Right ventricle myocardium superior (tissue), 1 donor: Measurements from ENCODE around the gene NUP210. TPM values are rescaled to one million over a fixed set of nuclear protein-coding genes. Genes with fewer than 3 reads are reported as not detected.

Experiments
- ATAC-seq: fragments of 200-7000 bp; cut with Tn5 transposase; one replicate; pipeline ENCODE4 v1.9.1; 2020; ENCODE audit warnings: mild to moderate bottlenecking; ENCODE audit not compliant: poor library complexity
- DNase-seq: peaks from one replicate; pipeline ENCODE4 v3.0.0-alpha.2; 2020
- intact Hi-C: fragments of 100-400 bp; cut with DNase I; formaldehyde crosslinking; loops from one replicate; pipeline ENCODE4 v1.11.2; 2022
- total RNA-seq: library from RNA; stranded (reverse); fragmentation: NEBNext Ultra II Directional; extraction: Animal tissue kit (Norgen Biotek cat#: 25700); gene quantifications from one replicate; pipeline ENCODE4 v1.2.1, GENCODE V29; 2021
- donor health status: DM: no; HTN: yes; CAD: no; lungs with severe emphysema.

Gene NUP210
- total RNA-seq, 1 donor from 2014 or later = 2.7 TPM

GRCh38 chr3:13364602-13365271 lies 55.4 kb downstream of the NUP210 start:
- ATAC-seq = no peak
- no peak for DNase-seq
- intact Hi-C loops = no loop called here

- intact Hi-C loops = no loop called here
- DNase-seq (no peak), ATAC-seq (no peak)
These were observed 57.6 kb downstream of the NUP210 start for GRCh38 chr3:13362551-13362950.

GRCh38 chr3:13359916-13360315 lies 60.2 kb downstream of the NUP210 start:
- DNase-seq = no peak
- intact Hi-C loops = no loop called here
- no peak for ATAC-seq

GRCh38 chr3:13358643-13359042 lies 61.5 kb downstream of the NUP210 start:
- intact Hi-C loops = no loop called here
- no peak for DNase-seq
- ATAC-seq = no peak

GRCh38 chr3:13358051-13358450 lies 62.1 kb downstream of the NUP210 start:
- DNase-seq = no peak
- intact Hi-C loops = no loop called here
- ATAC-seq = no peak

- DNase-seq (no peak), ATAC-seq (no peak)
- intact Hi-C loops = no loop called here
These were observed 63.0 kb downstream of the NUP210 start for GRCh38 chr3:13357074-13357473.

GRCh38 chr3:13353936-13354542 lies 66.1 kb downstream of the NUP210 start:
- intact Hi-C loops = no loop called here
- ATAC-seq (no peak), DNase-seq (no peak)

- ATAC-seq (no peak), DNase-seq (no peak)
- intact Hi-C loops = no loop called here
These were observed 66.6 kb downstream of the NUP210 start for GRCh38 chr3:13353506-13353905.

GRCh38 chr3:13352621-13353131 lies 67.4 kb downstream of the NUP210 start:
- ATAC-seq (no peak), DNase-seq (no peak)
- intact Hi-C loops = no loop called here

GRCh38 chr3:13349823-13350222 lies 70.3 kb downstream of the NUP210 start:
- intact Hi-C loops = no loop called here
- no peak for ATAC-seq

GRCh38 chr3:13348661-13349396 lies 71.3 kb downstream of the NUP210 start:
- ATAC-seq (no peak), DNase-seq (no peak)
- intact Hi-C loops = no loop called here

More at GRCh38 chr3:13349823-13350222, 70.3 kb downstream of the NUP210 start:
- no peak for DNase-seq

- intact Hi-C loops = no loop called here
- no peak for DNase-seq
- ATAC-seq = no peak
These were observed 72.0 kb downstream of the NUP210 start for GRCh38 chr3:13348100-13348499.

GRCh38 chr3:13347390-13347950 lies 72.7 kb downstream of the NUP210 start:
- DNase-seq = no peak
- intact Hi-C loops = no loop called here
- ATAC-seq = no peak

- peak; percentile 57 for DNase-seq
- peak; percentile 56 for ATAC-seq
- intact Hi-C loops = no loop called here
These were observed 73.4 kb downstream of the NUP210 start for GRCh38 chr3:13346481-13347389.

- DNase-seq (no peak), ATAC-seq (no peak)
- intact Hi-C loops = no loop called here
These were observed 74.3 kb downstream of the NUP210 start for GRCh38 chr3:13345772-13346171.

- intact Hi-C loops = no loop called here
- ATAC-seq (no peak), DNase-seq (no peak)
These were observed 74.8 kb downstream of the NUP210 start for GRCh38 chr3:13345284-13345683.

GRCh38 chr3:13344663-13345062 lies 75.5 kb downstream of the NUP210 start:
- DNase-seq (no peak), ATAC-seq (no peak)
- intact Hi-C loops = no loop called here

- DNase-seq (no peak), ATAC-seq (no peak)
- intact Hi-C loops = no loop called here
These were observed 76.5 kb downstream of the NUP210 start for GRCh38 chr3:13343601-13344000.
